Activated CD8-positive, alpha-beta T cell treated with anti-CD3 and anti-CD28 coated beads for 36 hours (primary cell): Measurements from ENCODE around the gene OGFR. TPM values are rescaled to one million over a fixed set of nuclear protein-coding genes. Genes with fewer than 3 reads are reported as not detected.

Source experiments
- ATAC-seq: fragments of 200-7000 bp; cut with Tn5 transposase; one replicate; pipeline ENCODE4 v1.10.0; 2021; ENCODE audit warnings: mild to moderate bottlenecking, moderate library complexity
- CTCF ChIA-PET: fragments of 350-600 bp; sonication (Branson Sonifier 250); formaldehyde crosslinking; loops from one replicate; lab custom pipeline; 2021; ENCODE audit warnings: antibody characterized with exemption; lab: Charles Lee
- POLR2A ChIA-PET: fragments of 350-600 bp; sonication (Branson Sonifier 250); formaldehyde crosslinking; loops from one replicate; lab custom pipeline; 2021; ENCODE audit warnings: antibody characterized with exemption; lab: Charles Lee
- DNase-seq: peaks from one replicate; pipeline ENCODE4 v3.0.0-alpha.2; 2020
- H3K27ac Mint-ChIP-seq: one replicate; pipeline ENCODE4 v1.8.0; 2021; ENCODE audit warnings: mild to moderate bottlenecking, mixed read lengths
- H3K27me3 Mint-ChIP-seq: one replicate; pipeline ENCODE4 v1.8.0; 2021; ENCODE audit warnings: mixed read lengths
- H3K36me3 Mint-ChIP-seq: one replicate; pipeline ENCODE4 v1.8.0; 2021; ENCODE audit warnings: low read depth, mixed read lengths
- H3K4me1 Mint-ChIP-seq: one replicate; pipeline ENCODE4 v1.8.0; 2021; ENCODE audit warnings: low read depth, mixed read lengths
- H3K4me3 Mint-ChIP-seq: one replicate; pipeline ENCODE4 v1.8.0; 2021; ENCODE audit warnings: mild to moderate bottlenecking, moderate library complexity, mixed read lengths
- H3K9me3 Mint-ChIP-seq: one replicate; pipeline ENCODE4 v1.8.0; 2021; ENCODE audit warnings: mixed read lengths
- CTCF ChIP-seq: fragments of 200-600 bp; IDR thresholded peaks from one replicate; pipeline ENCODE4 v1.8.0; 2022; ENCODE audit warnings: antibody characterized with exemption, mild to moderate bottlenecking
- intact Hi-C: fragments of 100-400 bp; cut with micrococcal nuclease; formaldehyde crosslinking; loops from one replicate; pipeline ENCODE4 v1.10.0; 2022
- total RNA-seq, 2 experiments: library from RNA; stranded (reverse); gene quantifications; one replicate each; pipeline ENCODE4 v1.2.3, GENCODE V29; 2021

The OGFR gene
- total RNA-seq, 2 experiments from 2014 or later = 53.6 to 55.2 TPM

DNA sequence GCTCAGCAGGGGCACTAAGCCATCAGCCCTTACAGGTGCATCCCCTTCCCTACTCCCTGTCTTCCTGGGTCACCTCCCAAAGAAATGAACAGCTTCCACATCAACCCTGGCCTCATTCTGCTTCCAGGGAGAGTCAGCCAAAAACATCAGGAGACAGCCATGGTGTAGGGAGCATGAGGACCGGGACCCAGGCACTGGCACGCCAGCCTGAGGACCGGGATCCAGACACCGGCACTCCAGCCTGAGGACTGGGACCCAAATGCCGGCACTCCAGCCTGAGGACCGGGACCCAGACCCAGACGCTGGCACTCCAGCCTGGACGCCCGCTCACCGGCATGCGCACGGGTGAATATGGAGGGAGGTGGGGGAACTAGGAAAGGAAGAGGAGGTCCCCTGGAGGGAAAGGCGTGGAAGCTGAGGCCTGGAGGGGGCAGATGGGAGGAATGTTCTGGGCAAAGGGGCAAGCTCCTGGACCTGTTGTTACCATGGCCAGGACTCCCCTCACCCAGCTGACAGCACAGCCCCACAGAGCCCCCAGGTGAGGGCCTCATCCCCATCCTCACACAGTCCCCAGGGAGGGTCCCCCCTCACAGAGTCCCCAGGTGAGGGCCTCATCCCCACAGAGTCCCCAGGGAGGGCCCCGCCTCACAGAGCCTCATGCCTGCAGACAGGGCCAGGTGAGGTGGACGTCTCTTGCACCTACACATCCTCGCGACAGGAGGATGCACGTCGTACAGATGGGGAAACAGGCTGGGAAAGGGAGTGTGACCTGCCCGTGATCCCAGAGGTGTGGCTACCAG lies 34.3 kb upstream of the OGFR start:
- Mint-ChIP-seq H3K9me3 (no peaks in the 10 kb centered on the region), H3K36me3 (no peaks in the 10 kb centered on the region), H3K27me3 (no peaks in the 10 kb centered on the region), H3K4me1 (peaks cover 40% of the 10 kb centered on the region), H3K27ac (no peak overlapping the region), H3K4me3 (no peak overlapping the region)
- intact Hi-C loops = no loop called here
- TF ChIP-seq CTCF = no peak
- ATAC-seq (no peak), DNase-seq (no peak)
- POLR2A ChIA-PET = no interaction called here
- CTCF ChIA-PET = no interaction called here

GRCh38 chr20:62770916-62771315 lies 33.7 kb upstream of the OGFR start:
- intact Hi-C loops = no loop called here
- DNase-seq = no peak
- Mint-ChIP-seq H3K4me1 (peaks cover 44% of the 10 kb centered on the region), H3K36me3 (no peaks in the 10 kb centered on the region), H3K27ac (no peak overlapping the region), H3K27me3 (no peaks in the 10 kb centered on the region), H3K9me3 (no peaks in the 10 kb centered on the region), H3K4me3 (no peak overlapping the region)
- no peak for ATAC-seq
- no peak for TF ChIP-seq CTCF
- ChIA-PET CTCF (no interaction called here), POLR2A (no interaction called here)

DNA sequence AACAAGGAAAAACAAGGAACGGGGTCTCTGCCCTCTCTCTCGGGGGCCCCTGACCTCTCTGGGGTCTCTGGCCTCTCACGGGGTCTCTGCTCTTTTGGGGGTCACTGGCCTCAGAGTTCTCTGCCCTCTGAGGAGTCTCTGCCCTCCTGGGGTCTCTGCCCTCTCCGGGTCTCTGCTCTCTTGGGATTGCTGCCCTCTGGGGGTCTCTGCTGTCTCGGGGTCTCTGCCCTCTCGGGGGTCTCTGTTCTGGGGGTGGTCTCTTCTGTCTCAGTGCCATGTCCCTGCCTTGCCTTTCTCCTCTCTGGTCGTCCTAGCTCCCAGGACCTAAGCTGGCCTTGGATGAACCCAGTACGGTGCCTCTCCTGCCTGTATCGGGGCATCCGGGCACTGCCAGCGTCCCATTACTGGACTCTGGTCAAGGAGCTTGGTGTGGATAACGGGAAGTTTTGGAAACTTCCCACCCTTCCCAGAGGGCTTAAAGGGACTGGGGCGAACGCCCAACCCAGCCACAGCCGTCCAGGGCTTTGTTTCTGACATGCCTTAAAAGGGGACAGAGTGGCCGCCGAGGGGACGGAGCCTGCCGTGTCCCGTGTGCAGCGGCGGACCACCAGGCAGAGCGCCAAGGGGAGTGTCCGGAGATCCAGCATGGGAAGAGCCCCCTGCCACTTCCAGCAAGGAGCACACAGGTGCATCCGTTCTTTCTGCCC lies 33.1 kb upstream of the OGFR start:
- peaks cover 46% of the 10 kb centered on the region for H3K4me1 Mint-ChIP-seq
- H3K27ac Mint-ChIP-seq = no peak overlapping the region
- CTCF ChIA-PET = no interaction called here
- no peaks in the 10 kb centered on the region for H3K27me3 Mint-ChIP-seq
- no peak for TF ChIP-seq CTCF
- H3K4me3 Mint-ChIP-seq = no peak overlapping the region
- no peaks in the 10 kb centered on the region for H3K9me3 Mint-ChIP-seq
- H3K36me3 Mint-ChIP-seq = no peaks in the 10 kb centered on the region
- POLR2A ChIA-PET = no interaction called here
- intact Hi-C loops = no loop called here
- ATAC-seq (no peak), DNase-seq (no peak)

DNA sequence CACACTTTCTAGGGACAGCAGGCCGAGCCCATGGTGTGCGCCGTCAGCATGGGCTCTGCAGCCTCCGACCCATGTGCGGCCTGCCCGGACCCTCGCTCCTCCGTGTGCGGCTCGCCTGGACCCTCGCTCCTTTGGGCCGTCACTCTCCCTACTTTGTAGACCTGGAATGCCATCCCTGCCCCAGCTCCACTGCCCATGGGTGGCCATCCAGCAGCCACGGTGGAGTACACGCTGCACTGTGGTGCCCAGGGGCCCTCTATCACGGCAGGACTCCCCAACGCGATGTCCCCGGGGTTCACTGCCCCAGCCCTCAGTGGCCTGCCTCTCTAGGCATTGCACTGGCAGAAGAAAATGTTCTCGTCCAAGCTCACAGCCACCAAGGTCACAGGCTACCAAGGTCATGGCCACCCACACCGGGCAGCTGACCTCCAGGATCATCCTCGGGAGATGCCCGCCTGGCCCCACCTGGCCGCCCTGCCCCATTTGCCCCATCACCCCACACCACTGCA lies 32.5 kb upstream of the OGFR start:
- no peak for TF ChIP-seq CTCF
- ChIA-PET POLR2A (no interaction called here), CTCF (interaction anchor here (0.9 kb wide), 1 partner anchor 103 kb away, joined by 6 read pairs; no protein-coding TSS in a partner anchor)
- ATAC-seq = no peak
- peaks cover 49% of the 10 kb centered on the region for H3K4me1 Mint-ChIP-seq
- no peak overlapping the region for H3K27ac Mint-ChIP-seq
- DNase-seq = no peak
- H3K9me3 Mint-ChIP-seq = no peaks in the 10 kb centered on the region
- no peaks in the 10 kb centered on the region for H3K27me3 Mint-ChIP-seq
- no peaks in the 10 kb centered on the region for H3K36me3 Mint-ChIP-seq
- intact Hi-C loops = no loop called here
- H3K4me3 Mint-ChIP-seq = no peak overlapping the region

- ChIA-PET POLR2A (no interaction called here), CTCF (interaction anchor here (0.9 kb wide), 1 partner anchor 103 kb away, joined by 6 read pairs; no protein-coding TSS in a partner anchor)
- H3K27ac Mint-ChIP-seq = no peak overlapping the region
- peaks cover 51% of the 10 kb centered on the region for H3K4me1 Mint-ChIP-seq
- no peak overlapping the region for H3K4me3 Mint-ChIP-seq
- no peak for TF ChIP-seq CTCF
- H3K9me3 Mint-ChIP-seq = no peaks in the 10 kb centered on the region
- DNase-seq = no peak
- H3K36me3 Mint-ChIP-seq = no peaks in the 10 kb centered on the region
- ATAC-seq = no peak
- intact Hi-C loops = no loop called here
- H3K27me3 Mint-ChIP-seq = no peaks in the 10 kb centered on the region
These were observed 32.0 kb upstream of the OGFR start for GRCh38 chr20:62772619-62772989.
